Measurements from ENCODE around the gene SORL1-AS1.
"Not testable (repeated sequence)": the region's sequence is repeated elsewhere in the genome, so short reads cannot be mapped to it uniquely, and the experiment has no call there.

The SORL1-AS1 gene

GRCh38 chr11:121485216-121485615 is 32.4 kb upstream of the SORL1-AS1 start:
- FAIRE-seq, result peak; percentile 57

GRCh38 chr11:121483805-121484480 is 31.2 kb upstream of the SORL1-AS1 start:
- no peak for TF ChIP-seq TAF1 (IDR thresholded peaks at IDR 0.05; ENCODE audit: borderline replicate concordance, low read depth, low read length)
- no peak for TF ChIP-seq POLR2A (IDR thresholded peaks at IDR 0.05; ENCODE audit: low read depth, low read length)
- TF ChIP-seq POLR2AphosphoS5 (IDR thresholded peaks at IDR 0.05; ENCODE audit: low read depth, low read length), result no peak
- DNase-seq (ENCODE audit: insufficient read length), result no peak
- peak; percentile 9 for FAIRE-seq

More at GRCh38 chr11:121485216-121485615, 32.4 kb upstream of the SORL1-AS1 start:
- TF ChIP-seq POLR2AphosphoS5 (IDR thresholded peaks at IDR 0.05; ENCODE audit: low read depth, low read length) (no peak), POLR2A (IDR thresholded peaks at IDR 0.05; ENCODE audit: low read depth, low read length) (no peak), TAF1 (IDR thresholded peaks at IDR 0.05; ENCODE audit: borderline replicate concordance, low read depth, low read length) (no peak)
- no peak for DNase-seq (ENCODE audit: insufficient read length)

DNA sequence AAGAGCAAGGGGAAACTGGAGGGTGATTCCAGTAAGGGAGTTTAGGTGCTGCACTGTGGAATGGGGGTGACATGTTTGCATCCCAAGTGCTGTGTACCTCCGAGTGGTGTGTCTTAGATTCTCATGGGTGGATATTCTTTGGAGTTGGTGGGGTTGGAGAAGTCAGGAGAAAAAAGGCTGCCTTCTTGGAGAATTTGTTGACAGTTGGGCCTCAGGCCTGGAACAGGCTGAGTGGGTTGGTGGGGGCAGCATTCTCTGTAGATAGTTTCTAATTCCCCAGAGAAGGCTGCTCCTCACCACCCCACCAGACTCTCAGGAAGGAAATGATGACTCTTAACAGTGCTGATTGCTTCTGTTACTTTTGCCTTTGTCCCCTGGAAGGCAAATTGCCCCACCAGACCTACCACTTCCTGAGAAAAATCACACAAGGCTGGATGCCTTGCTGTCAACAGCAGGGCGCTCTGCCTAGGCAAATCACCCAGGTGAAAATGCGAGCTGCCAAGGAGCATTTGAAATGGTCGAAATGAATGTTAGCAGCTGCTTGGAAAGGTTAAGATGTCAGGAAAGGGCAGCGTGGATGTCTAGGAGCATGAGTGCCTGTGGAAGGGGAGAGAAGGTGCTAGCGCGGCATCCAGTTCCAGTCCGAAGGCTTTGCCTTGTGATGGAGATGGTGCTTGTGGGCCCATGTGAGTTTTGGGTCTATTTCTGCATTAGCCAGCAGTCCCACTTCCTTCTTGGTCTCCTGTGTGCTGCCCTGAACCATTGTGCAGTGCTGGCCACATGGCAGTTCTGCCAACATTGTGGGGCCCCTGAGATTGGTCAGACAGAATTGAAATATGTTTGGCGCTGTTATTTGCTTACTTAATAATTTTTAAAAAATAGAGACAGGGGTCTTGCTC is 29.7 kb upstream of the SORL1-AS1 start:
- peak; percentile 100 for FAIRE-seq
- DNase-seq (ENCODE audit: insufficient read length), result no peak
- no peak for TF ChIP-seq TAF1 (IDR thresholded peaks at IDR 0.05; ENCODE audit: borderline replicate concordance, low read depth, low read length)
- TF ChIP-seq POLR2AphosphoS5 (IDR thresholded peaks at IDR 0.05; ENCODE audit: low read depth, low read length), result no peak
- TF ChIP-seq POLR2A (IDR thresholded peaks at IDR 0.05; ENCODE audit: low read depth, low read length), result peak; percentile 28; the same call in 1 of the 2 replicates

DNA sequence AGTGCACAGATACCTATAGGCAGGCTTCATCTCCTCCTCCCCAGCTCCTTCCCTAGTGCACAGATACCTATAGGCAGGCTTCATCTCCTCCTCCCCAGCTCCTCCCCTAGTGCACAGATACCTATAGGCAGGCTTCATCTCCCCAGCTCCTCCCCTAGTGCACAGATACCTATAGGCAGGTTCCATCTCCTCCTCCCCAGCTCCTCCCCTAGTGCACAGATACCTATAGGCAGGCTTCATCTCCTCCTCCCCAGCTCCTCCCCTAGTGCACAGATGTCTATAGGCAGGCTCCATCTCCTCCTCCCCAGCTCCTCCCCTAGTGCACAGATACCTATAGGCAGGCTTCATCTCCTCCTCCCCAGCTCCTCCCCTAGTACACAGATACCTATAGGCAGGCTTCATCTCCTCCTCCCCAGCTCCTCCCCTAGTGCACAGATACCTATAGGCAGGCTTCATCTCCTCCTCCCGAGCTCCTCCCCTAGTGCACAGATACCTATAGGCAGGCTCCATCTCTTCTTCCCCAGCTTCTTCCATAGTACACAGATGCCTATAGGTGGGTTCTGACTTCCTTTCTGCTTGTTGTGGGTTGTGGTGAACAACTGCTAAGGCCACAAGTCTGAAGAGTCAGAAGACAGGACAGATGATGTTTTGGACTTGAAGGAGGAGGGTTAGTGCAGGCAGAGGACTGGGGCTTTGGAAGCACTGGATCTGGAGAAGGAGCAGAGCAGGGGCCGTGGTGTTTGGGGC is 28.9 kb upstream of the SORL1-AS1 start:
- TF ChIP-seq POLR2A (IDR thresholded peaks at IDR 0.05; ENCODE audit: low read depth, low read length), result peak; percentile 71; the same call in 1 of the 2 replicates
- TF ChIP-seq POLR2AphosphoS5 (IDR thresholded peaks at IDR 0.05; ENCODE audit: low read depth, low read length), result peak; percentile 55; the same call in 1 of the 2 replicates
- TF ChIP-seq TAF1 (IDR thresholded peaks at IDR 0.05; ENCODE audit: borderline replicate concordance, low read depth, low read length), result 0 out of 2 replicates have a peak, but pooled peaks have one; percentile 17
- not testable (repeated sequence) for DNase-seq (ENCODE audit: insufficient read length); FAIRE-seq

DNA sequence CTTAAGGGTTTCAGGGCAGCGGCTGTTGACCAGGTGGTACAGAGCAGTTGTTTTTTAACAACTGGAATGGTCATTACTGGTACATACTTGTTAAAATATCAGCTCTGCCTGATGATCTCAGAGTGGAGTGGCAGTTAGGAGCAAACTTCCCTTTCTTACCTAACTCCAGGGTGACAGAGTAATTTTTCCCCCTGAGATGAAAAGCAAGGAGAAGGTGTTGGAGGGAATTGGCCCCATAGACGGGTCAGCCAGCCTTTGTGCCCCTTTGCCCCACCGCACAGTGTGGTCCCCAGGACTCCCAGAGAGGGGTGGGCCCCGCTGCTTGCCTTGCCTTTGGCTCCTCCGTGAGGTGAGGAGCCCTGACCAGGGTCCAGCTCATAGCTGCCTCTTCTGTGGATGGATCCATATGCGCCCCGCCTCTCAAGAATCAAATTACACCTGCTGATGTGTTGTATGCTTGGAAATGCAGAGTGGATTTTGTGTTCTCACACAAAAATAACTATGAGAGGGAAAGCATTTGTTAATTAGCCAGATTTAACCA is 27.0 kb upstream of the SORL1-AS1 start:
- TF ChIP-seq TAF1 (IDR thresholded peaks at IDR 0.05; ENCODE audit: borderline replicate concordance, low read depth, low read length) (no peak), POLR2A (IDR thresholded peaks at IDR 0.05; ENCODE audit: low read depth, low read length) (no peak), POLR2AphosphoS5 (IDR thresholded peaks at IDR 0.05; ENCODE audit: low read depth, low read length) (no peak)
- FAIRE-seq, result no peak

GRCh38 chr11:121478895-121479697 is 26.3 kb upstream of the SORL1-AS1 start:
- FAIRE-seq (no peak), DNase-seq (ENCODE audit: insufficient read length) (no peak)
- TF ChIP-seq POLR2A (IDR thresholded peaks at IDR 0.05; ENCODE audit: low read depth, low read length), result no peak
- no peak for TF ChIP-seq POLR2AphosphoS5 (IDR thresholded peaks at IDR 0.05; ENCODE audit: low read depth, low read length)
- TF ChIP-seq TAF1 (IDR thresholded peaks at IDR 0.05; ENCODE audit: borderline replicate concordance, low read depth, low read length), result no peak

More for the DNA sequence above, 27.0 kb upstream of the SORL1-AS1 start:
- DNase-seq (ENCODE audit: insufficient read length), result no peak

DNA sequence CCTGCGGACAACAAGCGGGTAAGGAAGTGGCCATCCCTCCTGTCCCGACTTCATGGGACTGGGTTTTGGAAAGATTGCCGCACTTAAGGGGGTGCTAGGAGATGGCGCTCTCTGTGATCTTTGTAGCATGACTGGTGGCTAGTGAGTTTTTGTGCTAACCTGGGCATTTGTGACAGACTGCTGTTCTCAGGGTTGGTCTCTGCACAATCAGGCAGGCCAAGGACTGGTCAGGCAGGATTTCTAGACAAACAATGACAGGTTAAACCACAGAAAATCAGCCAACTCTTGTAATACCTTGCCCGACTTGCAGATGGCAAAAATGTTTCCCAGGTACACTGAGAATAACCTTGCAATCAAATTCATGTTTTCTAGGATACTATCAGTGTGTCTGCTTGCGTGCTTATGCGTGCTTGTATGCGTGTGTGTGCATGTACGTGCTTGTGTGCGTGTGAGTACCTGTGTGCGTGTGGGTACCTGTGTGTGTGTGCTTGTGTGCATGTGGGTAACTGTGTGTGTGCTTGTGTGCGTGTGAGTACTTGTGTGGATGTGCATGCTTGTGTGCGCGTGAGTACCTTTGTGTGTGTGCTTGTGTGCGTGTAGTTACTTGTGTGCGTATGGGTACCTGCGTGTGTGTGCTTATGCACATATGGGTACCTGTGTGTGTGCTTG is 25.6 kb upstream of the SORL1-AS1 start:
- no peak for DNase-seq (ENCODE audit: insufficient read length)
- FAIRE-seq, result peak; percentile 89
- TF ChIP-seq POLR2AphosphoS5 (IDR thresholded peaks at IDR 0.05; ENCODE audit: low read depth, low read length) (no peak; the same call in 1 of the 2 replicates), TAF1 (IDR thresholded peaks at IDR 0.05; ENCODE audit: borderline replicate concordance, low read depth, low read length) (no peak), POLR2A (IDR thresholded peaks at IDR 0.05; ENCODE audit: low read depth, low read length) (no peak)

GRCh38 chr11:121476379-121477032 is 23.7 kb upstream of the SORL1-AS1 start:
- TF ChIP-seq TAF1 (IDR thresholded peaks at IDR 0.05; ENCODE audit: borderline replicate concordance, low read depth, low read length), result no peak
- no peak for TF ChIP-seq POLR2AphosphoS5 (IDR thresholded peaks at IDR 0.05; ENCODE audit: low read depth, low read length)
- no peak for TF ChIP-seq POLR2A (IDR thresholded peaks at IDR 0.05; ENCODE audit: low read depth, low read length)
- DNase-seq (ENCODE audit: insufficient read length) (no peak), FAIRE-seq (peak; percentile 85)

DNA sequence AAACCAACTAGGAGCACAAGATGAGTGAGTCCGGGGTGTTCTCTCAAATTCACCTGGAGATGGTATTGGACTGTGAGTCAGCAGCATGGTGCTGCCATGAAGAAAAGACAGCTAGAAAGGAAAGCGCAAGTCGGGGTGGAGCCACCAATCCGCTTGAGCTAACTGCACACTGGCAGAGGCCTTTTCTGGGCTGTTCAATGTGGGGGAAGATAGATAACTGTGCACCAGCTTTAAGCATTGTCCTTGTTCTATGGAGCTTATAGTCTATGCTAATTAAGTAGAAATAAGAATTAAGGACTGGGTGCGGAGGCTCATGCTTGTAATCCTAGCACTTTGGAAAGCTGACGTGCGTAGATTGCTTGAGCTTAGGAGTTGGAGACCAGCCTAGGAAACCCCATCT is 21.9 kb upstream of the SORL1-AS1 start:
- DNase-seq (ENCODE audit: insufficient read length) (no peak), FAIRE-seq (no peak)
- TF ChIP-seq POLR2A (IDR thresholded peaks at IDR 0.05; ENCODE audit: low read depth, low read length), result no peak
- no peak for TF ChIP-seq POLR2AphosphoS5 (IDR thresholded peaks at IDR 0.05; ENCODE audit: low read depth, low read length)

All from GM12892 (cell line).